HG02610 (cell line): ENCODE measurements around the gene MARK3.

Experiments used
- ATAC-seq: cut with Tn5 transposase; IDR thresholded peaks from one replicate; pipeline ENCODE4 v1.9.1; 2021; ENCODE audit warnings: mild to moderate bottlenecking, moderate library complexity; ENCODE audit not compliant: unreplicated experiment

The MARK3 gene

DNA sequence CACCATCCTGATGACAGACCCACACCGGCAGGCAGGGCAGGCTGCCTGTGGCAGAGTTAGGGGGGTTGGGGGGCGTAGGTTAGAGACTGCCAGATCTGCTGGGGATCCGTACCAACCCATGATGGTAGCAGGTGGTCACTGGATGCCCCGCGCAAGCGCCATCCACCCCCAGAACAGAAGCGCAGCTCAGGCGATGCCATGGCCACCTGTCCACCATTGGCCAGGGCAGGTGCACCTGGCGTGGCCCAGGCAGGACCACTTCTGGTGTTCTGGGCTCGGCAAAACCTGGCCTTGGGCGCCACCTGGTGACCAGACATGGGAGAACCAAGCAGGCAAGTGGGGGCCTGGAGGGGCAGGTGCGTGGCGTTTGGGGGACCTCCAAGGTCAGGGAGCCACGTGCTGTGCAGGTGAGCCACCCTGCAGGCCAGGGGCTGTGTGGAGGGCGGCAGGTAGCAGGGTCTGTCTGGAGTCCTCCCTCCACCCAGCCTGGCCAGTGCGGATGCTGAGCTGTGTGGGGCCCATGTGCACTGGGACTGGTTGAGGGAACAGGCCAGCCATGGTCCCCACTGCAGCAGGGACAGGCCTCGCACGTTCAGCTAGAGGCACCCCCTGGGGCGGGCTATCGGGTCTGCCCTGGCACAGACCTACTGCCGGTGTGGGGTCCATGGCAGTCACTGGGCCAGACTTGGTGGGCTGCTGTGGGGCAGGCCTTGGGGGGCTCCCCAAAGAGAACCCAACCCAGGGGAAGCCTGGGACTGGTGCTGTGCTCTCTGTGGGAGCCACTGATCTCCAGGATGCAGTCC lies 161.6 kb downstream of the MARK3 start:
- ATAC-seq, result no peak

DNA sequence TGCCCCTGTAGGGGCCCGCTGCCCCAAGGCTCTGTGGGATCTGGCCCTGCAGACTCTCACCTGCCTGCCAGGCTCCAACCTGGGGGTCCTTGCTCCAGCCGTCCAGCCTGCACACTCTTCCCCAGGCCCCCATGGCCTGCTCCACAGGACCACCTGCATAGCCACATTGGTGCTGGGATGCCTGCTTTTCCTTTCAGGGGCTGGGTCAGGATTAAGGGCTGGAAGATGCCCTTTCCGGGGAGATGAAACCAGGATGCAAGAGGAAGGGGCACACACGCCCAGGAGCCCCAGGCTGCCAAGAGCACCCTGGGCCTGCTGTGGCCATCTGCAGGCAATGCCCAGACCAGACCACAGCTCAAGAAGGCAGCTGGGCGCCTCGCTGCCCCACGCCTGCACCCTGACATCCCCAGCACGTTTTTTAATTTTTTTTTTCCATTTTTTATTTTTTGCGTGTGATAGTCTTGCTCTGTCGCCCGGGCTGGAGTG lies 162.3 kb downstream of the MARK3 start:
- ATAC-seq, result no peak

DNA sequence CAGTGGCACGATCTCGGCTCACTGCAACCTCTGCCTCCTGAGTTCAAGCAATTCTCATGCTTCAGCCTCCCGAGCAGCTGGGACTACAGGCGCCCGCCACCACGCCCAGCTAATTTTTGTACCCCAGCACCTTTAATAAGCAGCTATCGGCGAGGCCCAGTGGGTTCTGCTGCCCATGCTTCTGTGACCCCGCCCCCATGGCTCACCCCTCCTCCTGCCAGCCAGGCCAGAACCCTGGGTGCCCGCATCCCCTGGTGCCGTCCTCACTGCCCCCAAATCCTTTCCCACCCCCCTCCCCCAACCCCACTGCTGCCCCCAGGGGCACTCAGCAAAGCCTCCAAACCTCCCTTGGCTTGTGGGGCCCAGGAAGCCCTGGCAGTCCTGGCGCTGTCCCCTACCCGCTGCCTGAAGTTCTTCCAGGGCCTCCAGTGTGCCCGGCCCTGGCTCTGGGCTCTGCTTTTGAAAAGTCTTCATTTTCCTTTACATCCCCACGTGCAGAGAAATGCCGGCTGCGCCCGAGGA lies 162.8 kb downstream of the MARK3 start:
- ATAC-seq, result no peak

DNA sequence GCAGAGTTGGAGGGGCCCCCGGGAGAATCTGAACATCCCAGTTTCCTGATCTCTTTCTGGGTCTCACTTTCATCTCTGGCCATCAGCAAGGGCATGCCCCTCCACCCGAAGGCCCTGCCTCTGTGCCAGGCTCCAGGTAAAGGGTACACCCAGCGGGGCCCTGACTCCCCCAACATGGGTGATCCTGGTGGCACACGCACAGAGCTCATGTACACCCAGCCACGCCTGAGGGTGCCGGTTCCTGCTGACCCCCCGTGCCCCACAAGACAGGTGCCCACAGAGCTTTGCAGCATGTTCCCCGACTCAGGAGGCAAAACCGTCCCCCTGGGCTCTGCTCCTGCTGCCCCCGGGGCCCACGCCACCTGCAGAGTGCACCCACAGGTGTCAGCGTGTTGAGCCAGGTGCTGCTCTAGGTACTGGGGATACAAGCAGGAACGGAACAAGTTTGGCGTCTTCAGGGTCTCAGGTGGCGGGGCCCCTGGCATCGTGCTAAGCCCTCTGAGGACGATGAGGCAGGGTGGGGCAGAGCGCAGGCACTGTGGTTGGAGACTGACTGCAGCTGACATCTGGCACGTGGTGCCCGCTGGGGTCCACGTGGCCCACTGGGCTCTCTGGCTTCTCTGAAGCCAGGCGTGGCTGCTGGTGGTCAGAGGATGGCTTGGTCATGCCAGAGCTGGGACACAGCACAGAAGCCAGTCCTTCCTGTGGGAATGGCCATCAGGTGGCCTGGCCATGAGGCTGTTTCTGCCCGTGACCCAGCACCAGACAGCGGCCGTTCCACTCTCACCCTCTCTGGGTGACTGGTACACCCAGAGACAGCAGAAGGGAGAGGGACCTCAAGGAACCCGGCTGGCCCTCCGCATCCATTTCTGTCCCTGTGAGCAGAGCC lies 163.5 kb downstream of the MARK3 start:
- no peak for ATAC-seq

DNA sequence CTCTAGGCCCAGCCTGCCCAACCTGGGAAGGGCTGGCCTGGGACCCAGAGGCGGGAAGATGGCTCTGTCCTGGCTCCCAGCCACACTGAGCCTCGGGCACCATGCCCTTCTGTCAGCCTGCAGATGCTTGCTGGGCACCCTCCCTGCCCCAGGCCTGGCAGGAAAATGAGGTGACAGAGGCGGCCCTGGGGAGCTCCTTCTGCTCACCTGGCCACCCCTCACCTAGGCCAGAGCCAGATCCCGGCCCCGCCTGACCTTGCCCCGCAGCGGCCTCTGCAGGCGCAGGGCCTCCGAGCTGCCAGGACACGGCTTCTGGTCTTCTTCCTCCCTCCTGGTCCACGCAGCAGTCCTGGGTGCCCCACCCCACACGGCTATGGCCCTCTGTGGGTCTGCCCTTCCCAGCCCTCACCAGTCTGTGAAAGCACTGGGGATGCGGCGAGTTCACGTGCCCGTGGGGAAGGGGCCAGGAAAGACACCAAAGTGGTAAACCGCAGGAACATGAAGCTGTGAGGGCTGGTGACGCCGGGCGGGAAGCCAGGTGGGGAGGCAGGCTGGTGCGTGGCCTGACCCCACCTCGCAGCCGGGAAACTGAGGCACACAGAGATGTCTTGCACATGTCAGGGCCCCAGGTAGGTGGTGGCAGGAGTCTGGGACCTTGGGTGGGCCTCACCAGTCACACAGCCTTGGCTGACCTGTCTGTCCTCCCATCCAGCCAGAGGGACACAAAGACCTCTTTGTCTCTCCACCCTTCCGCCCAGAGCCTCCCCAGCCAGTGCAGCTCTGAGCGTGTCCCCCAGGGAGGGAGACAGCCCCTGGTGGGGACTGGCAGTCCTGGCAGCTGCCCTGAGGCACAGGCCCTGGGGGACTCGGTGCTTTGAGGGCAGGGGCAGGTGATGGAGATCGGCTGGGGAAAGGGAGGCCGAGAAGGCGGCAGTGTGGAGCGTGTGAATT lies 164.4 kb downstream of the MARK3 start:
- no peak for ATAC-seq

DNA sequence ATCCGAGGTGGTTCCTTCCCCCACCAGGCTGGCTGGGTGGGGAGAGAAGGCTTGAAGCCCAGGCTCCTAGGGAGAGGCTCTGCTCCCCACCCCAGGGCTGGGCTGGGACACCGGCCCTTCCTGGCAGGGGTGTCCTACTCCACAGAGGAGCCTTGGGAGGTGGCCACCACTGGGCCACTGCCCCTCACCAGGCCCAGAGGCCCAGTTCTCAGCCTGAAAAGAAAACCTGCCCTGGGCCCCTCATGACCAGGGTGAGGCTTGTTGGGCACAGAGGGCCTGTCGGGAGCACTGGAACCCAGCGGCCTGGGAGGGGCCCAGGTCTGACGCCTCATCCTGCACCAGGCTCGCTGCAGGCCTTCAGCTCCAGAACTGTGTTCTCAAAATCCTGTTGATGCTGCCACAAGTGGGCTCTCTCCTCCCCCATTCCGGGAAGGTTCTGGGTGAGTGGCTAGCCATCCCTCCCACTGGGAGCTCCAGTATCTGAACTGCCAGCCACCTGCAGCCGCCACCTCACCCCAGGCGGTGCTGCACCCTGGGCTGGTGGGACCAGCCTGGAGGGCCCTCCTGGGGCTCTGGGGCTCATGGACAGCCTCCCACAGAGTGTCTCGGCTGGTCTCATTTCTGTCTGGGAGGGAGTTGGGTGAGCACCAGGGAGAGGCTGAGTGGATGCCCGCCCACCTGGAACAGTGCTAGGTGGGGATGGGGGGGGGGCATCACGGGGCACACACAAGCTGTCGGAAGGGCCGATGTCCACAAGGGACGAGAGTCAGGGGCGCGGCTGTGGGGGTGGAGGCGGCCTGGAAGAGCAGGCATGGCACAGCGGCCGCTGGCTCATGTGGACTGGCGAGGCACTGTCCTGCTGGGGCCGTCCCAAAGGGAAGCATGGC lies 165.5 kb downstream of the MARK3 start:
- no peak for ATAC-seq

DNA sequence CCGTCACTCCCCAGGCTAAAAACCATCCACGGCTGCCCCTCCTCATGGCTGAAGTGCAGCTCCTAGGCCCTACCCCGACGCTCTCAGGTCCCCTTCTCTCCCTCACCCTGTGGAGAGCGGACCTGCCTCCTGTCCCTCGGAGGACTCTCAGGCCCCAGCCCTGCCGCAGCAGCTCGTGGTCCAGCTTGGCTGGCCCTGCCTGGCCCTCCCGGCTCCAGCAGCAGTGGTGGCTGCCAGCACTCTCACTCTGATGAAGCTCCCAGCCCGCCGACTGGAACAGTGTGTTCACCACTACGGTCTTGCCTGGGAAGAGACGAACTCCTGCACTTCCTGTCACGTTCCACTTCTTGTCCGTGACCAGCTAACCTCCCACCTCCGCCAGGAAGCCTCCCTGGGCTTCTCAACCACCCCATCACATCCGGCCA lies 166.1 kb downstream of the MARK3 start:
- no peak for ATAC-seq

DNA sequence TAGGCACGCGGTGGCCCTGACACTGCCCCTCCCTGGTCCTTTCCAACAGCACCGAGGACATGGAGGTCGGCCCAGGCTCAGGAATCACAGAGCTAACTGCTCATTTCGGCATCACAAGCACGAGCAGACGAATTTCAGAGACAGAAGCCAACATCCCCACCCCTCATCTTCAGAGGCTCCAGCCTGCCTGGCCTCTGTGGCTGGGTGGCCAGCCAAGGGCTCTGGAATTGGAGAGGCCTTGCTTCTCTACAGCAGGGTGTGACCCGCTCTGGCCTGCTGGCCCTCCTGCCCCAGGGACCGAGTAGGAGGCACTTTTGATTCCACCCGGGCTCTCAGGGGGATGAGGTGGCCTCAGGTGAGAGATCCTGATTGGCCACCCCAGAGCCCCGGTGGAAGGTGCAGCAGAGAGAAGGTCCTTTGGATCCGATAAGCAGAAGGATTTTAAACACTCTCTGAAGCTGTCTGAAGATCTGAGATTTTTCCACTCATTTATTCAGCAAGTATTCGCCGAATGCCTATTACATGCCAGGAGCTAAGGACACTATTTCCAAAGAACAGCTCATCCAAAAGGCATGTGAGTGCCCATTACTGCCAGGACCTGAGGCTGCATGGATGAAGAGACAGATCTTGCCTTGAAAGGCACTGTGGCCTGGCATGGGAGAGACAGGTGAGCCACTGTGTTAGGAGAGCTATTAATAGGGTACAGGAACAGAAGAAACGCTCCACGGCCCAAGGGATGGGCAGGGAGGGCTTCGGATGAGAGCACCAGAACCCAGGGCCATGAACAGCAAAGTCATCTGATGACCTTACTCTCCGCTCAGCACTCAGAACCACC lies 167.0 kb downstream of the MARK3 start:
- ATAC-seq, result no peak

DNA sequence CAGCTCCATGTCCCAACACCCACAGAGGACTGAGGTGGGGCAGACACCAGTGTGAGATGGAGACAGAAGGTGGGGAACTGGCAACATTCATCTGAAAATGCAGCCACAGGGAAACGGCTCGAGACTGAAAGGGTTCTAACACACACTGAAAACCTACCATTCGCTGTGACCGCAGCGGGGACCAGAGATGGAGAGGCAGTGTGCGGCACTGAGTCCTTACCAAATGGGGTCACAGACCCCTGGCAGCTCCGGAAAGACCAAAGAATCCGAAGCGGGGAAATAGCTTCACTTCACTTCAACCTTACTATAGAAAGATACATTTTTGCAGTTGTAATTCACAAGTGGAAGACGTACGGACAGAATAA lies 167.6 kb downstream of the MARK3 start:
- ATAC-seq, result no peak
